ENCODE measurements around the gene SLC9A3.

Gene SLC9A3

DNA sequence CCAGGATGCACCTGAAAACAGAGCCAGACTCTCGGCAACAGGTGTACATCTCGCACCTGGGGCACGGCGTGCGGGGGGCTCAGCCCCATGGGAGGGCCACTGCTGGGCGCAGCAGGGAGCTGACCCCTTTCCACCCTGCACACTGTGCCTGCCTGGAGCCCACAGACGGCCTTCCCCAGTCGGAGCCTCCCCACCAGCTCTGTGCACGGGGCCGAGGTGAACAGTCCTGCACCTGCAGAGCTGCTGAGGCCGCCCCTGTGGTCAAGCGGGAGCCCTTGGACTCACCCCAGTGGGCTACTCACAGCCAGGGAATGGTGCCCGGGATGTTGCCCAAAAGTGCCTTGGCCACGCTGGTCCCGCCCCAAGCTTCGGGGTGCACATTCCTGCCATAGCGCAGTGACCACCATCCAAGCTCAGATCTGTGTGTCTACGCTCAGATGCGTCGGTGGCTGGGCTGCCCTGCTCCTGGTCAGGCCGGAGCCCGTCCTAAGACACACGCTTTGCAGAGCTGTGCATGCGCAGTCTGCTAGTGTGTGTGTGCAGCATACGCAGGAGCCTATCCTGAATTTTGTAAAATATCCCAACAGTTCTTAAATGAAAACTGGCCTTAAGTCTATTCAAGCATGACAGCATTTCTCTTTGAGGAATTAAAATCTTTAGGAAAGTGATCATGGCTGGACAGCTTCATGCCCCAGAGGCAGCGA lies 89.7 kb downstream of the SLC9A3 start:
- in situ Hi-C loops (cut with HindIII; ENCODE audit: low pct_unique_long_range_greater_than_20kb, low sequenced_read_pairs), result no loop called here
- no peak for DNase-seq (ENCODE audit: low read depth in 1 of 2, low spot score in 1 of 2)
- no peak for TF ChIP-seq JUND (IDR thresholded peaks at IDR 0.05; ENCODE audit: low read depth)

DNA sequence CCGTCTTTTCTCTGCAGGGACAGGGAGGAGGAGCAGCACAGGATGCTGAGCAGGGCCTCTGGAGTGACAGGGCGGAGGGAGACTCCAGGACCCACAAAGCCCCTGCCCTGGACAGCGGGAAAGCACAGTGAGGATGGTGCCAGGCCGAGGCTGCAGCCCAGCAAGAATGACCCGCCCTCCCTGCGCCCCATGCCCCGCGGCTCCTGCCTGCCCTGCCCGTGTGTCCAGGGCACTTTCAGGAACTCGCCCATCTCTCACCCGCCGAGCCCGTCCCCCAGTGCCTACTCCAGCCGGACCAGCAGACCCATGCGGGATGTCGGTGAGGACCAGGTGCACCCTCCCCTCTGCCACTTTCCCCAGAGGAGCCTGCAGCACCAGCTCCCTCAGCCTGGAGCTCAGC lies 90.4 kb downstream of the SLC9A3 start:
- in situ Hi-C loops (cut with HindIII; ENCODE audit: low pct_unique_long_range_greater_than_20kb, low sequenced_read_pairs), result no loop called here
- TF ChIP-seq JUND (IDR thresholded peaks at IDR 0.05; ENCODE audit: low read depth), result no peak
- no peak for DNase-seq (ENCODE audit: low read depth in 1 of 2, low spot score in 1 of 2)

DNA sequence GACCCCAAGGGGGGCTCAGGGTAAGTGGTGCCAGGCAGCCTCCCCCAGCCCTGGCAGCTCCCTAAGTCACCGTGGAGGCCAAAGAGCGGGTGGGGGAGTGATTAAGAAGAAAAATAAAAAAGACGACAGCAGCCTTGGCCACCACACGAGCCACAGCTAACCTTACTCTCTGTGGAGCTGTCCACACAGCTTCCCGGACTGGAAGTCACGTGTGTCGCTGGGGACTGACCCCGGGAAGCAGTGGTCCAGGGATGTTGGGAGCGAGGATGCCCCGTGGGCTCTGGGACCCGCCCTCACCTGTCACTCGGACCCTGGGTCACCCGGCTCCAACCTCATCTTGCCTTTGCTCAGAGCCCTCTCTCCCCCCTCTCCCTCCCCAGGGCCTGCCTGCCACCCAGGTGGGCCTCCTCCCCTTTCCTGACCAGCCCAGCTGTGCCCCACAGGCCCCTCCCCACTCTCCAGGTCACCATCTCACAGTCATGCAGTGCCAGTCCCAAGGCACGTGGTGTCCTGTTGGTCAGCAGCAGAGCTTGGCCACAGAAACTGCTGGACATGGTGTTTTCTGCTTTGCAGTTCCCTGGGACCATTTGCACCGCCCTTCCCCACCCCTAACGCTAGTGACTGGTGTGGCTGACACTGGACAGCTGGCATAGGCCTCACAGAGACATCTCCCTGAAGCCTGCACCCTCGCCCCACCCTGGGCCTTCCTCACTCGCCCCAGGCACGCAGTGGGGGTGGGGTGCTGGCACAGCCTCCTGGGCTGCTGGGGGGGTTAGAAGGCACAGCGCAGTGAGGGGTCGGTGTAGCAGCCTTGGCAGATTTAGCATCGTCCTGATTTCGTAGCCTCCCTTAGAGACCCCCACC lies 91.1 kb downstream of the SLC9A3 start:
- in situ Hi-C loops (cut with HindIII; ENCODE audit: low pct_unique_long_range_greater_than_20kb, low sequenced_read_pairs), result no loop called here
- no peak for TF ChIP-seq JUND (IDR thresholded peaks at IDR 0.05; ENCODE audit: low read depth)
- no peak for DNase-seq (ENCODE audit: low read depth in 1 of 2, low spot score in 1 of 2)

DNA sequence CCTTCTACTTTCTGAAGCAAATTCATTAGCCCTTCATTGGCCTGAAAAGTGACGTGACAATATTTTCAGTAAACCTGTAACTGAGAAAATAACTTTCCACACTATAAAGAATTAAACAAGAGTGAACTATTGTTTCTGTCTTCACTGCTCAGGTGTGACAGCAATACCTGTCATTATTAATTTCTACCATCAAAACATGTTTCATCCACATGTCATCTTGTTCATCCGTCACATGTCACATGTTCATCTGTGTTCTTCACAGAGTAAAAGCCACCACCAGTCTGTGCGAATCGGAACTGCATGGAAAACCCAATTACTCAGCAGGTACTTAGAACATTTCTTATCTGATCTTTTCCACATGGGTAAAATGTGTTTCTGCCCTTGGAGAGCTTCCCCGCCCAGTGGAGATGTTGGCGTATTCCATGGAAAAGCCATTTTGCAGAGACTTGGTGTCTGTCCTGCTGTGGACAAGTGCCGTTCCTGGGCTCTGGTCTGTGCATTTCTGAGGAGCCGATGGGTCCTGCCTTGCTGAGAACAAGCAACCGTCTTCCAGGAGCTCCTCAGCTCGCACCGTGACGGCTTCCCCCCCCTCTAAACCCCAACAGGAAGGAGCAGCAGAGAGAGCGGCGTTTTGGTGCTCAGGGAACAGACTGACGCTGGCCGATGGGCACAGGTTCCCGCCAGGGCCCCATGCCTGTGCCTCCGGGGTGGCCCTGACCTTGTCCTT lies 91.9 kb downstream of the SLC9A3 start:
- no peak for TF ChIP-seq JUND (IDR thresholded peaks at IDR 0.05; ENCODE audit: low read depth)
- no peak for DNase-seq (ENCODE audit: low read depth in 1 of 2, low spot score in 1 of 2)
- in situ Hi-C loops (cut with HindIII; ENCODE audit: low pct_unique_long_range_greater_than_20kb, low sequenced_read_pairs), result no loop called here

DNA sequence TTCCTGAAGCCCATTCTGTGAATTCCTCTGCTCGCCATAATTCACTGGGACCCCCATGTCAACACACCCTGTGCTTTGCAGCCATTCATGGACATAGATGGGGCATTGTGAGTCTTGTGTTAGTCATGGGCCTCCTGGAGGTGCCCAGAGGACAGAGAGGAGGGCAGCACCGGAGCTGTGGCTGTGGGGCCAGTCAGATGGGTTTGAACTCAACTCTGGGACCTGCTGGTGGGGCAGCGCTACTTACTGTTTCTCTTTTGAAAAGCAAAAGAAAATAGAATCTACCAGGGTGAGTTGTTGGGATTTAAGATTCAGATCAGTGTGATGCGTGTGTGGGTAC lies 92.6 kb downstream of the SLC9A3 start:
- DNase-seq (ENCODE audit: low read depth in 1 of 2, low spot score in 1 of 2), result no peak
- TF ChIP-seq JUND (IDR thresholded peaks at IDR 0.05; ENCODE audit: low read depth), result no peak
- in situ Hi-C loops (cut with HindIII; ENCODE audit: low pct_unique_long_range_greater_than_20kb, low sequenced_read_pairs), result no loop called here

DNA sequence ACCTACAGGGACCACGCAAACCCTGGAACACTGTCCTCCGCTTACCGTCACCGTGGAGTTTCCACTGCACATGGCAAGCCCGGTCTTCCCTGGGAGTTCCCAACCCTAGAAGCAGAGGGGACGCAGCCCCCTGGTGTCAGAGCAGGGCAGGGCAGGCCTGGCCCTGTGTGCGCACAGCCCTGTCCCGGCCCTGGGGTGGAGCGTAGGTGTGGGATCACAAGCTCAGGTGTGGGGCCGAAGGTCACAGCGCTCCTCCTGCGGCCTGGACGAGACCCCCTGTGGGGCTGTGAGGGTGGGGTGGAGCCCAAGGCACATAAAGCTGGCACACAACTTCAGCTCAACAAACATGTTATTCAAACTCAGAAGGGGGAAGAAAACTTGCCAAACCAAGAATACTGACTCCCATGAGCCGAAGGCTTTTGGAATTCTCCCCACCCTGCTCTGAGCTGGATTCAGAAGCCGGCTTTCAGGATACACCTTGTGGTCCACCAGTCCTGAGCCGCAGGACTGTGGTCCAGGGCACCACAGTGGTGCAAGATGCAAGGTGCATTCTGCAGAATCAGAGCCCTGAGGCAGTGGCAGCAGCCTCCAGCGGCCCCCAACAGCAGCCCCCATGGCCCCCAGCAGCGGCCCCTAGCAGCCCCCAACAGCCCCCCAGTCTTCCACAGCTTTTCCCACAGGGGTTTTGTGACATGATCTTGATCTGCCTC lies 93.1 kb downstream of the SLC9A3 start:
- DNase-seq (ENCODE audit: low read depth in 1 of 2, low spot score in 1 of 2), result peak; percentile 84 to 97
- in situ Hi-C loops (cut with HindIII; ENCODE audit: low pct_unique_long_range_greater_than_20kb, low sequenced_read_pairs), result no loop called here
- no peak for TF ChIP-seq JUND (IDR thresholded peaks at IDR 0.05; ENCODE audit: low read depth)

DNA sequence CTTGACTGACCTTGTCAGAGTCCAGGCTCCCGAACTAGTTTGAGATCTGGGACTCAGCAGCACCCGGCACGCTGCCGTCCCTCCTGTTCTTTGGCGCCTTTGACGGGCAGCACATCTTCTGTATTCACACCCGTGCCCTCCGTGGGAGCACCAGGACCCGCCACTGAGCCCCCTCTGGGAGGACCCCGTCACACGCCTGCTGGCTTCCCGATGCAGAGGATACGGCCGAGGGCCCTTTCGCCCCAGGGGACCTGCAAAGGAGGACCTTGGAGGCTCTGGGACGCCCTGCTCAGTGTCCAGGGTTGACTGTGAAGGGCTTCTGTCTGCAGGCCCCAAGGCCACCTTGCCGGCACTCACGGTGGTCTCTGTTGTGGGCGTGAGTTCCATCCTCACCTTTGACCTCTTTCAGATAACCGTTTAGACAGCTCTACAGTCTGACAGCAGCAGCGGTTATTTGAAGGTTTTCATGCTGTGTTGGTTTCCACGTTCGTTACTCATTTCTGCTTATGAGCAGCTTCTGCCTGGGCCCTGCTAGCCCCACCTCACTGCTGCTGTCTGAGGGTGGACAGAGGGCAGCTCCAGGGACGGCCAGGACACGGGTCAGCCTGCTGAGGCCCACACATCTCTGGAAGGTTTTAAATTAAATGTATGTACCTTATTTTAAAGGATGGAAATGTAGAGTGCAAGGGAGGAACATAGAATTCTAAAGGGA lies 93.9 kb downstream of the SLC9A3 start:
- no peak for DNase-seq (ENCODE audit: low read depth in 1 of 2, low spot score in 1 of 2)
- TF ChIP-seq JUND (IDR thresholded peaks at IDR 0.05; ENCODE audit: low read depth), result no peak
- in situ Hi-C loops (cut with HindIII; ENCODE audit: low pct_unique_long_range_greater_than_20kb, low sequenced_read_pairs), result no loop called here

DNA sequence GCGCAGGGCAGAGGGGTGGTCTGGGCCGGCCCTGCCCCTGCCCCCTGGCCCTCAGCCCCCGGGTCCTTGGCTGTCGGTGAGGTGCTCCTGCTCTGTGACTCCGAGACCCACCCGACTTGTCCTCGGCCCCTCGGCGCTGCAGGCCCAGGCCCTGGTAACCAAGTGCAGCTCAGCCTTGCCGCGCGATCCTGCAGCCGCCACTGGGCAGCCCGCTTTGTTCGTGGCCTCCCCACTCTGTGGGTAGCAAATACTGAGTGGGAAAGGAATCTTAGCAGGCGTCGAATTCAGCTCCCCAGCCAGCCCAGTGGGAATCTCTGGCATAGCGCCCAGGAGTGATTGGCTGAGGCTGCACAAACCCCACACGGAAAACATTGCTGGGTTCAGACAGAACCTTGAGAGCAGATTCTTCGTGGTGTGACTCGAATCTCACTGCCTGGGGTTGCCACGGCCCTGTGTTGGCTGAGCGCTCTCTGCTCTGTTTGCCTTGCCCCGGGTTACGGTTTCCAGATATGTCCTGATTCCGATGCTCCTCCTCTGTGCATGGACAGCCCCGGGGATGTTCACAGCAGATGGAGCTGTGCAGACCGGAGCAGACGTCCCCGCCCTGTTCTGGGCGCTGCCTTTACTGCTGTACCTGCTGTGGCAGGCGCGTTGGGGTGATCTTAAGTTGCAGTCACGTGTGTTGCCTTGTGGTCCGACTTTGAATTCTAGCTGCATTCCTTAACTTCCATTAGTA lies 94.6 kb downstream of the SLC9A3 start:
- no peak for DNase-seq (ENCODE audit: low read depth in 1 of 2, low spot score in 1 of 2)
- no peak for TF ChIP-seq JUND (IDR thresholded peaks at IDR 0.05; ENCODE audit: low read depth)
- in situ Hi-C loops (cut with HindIII; ENCODE audit: low pct_unique_long_range_greater_than_20kb, low sequenced_read_pairs), result no loop called here

DNA sequence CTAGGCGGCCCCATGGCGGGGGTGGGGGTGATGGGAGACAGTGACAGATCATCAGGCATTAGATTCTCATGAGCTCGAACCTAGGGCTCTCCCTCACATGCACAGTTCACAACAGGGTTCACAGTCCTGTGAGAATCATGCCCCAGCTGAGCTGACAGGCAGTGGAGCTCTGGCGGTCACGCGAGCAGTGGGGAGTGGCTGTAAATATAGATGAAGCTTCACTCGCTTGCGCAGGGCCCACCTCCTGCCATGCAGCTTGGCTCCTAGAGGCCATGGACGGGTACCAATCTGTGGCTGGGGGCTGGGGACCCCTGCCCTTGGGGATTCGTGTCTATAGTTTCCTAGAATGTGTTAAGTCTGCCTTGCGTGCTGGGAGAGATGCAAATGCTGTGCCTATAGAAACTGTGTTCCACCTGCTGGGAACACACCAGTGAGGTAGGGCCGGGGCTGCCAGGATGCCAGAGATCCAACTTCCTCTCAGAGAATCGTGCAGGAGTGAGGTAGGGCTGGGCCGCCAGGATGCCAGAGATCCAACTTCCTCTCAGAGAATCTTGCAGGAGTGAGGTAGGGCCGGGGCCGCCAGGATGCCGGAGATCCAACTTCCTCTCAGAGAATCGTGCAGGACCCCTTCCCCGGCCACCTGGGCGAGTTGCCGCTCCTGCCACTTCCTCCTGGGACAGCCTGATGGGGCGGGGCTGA lies 95.3 kb downstream of the SLC9A3 start:
- DNase-seq (ENCODE audit: low read depth in 1 of 2, low spot score in 1 of 2), result no peak
- TF ChIP-seq JUND (IDR thresholded peaks at IDR 0.05; ENCODE audit: low read depth), result no peak
- in situ Hi-C loops (cut with HindIII; ENCODE audit: low pct_unique_long_range_greater_than_20kb, low sequenced_read_pairs), result no loop called here

DNA sequence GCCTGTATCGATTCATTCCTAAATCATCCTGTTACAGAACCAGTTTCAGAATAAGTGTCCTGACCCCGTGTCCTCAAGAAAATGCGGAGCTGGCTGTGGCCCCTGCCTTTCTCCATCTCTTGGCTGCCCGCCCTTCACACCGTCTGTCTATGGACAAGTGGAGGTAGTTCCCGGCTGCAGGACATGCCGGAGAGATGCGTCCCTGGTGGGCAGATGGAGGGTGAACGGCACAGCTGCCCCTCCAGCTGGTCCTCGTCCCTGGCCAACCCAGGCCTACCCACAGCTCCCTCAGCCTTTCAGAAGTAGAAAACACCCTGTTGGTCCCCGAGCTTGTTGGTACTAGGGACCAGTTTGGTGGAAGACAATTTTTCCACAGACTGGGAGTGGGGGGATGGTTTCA lies 96.0 kb downstream of the SLC9A3 start:
- in situ Hi-C loops (cut with HindIII; ENCODE audit: low pct_unique_long_range_greater_than_20kb, low sequenced_read_pairs), result no loop called here
- DNase-seq (ENCODE audit: low read depth in 1 of 2, low spot score in 1 of 2), result no peak
- TF ChIP-seq JUND (IDR thresholded peaks at IDR 0.05; ENCODE audit: low read depth), result no peak
